Measurements from ENCODE around the gene KCNQ1.
A peak's percentile ranks its signal among the peaks of the same experiment; 100 is the strongest.

The KCNQ1 gene

GRCh38 chr11:2886191-2886894, 441.5 kb downstream of the KCNQ1 start:
- no peak for DNase-seq (ENCODE audit: low read depth)

GRCh38 chr11:2886936-2887335, 442.1 kb downstream of the KCNQ1 start:
- DNase-seq (ENCODE audit: low read depth): no peak

- no peak for DNase-seq (ENCODE audit: low read depth)
These were observed 442.8 kb downstream of the KCNQ1 start for GRCh38 chr11:2887515-2888195.

DNA sequence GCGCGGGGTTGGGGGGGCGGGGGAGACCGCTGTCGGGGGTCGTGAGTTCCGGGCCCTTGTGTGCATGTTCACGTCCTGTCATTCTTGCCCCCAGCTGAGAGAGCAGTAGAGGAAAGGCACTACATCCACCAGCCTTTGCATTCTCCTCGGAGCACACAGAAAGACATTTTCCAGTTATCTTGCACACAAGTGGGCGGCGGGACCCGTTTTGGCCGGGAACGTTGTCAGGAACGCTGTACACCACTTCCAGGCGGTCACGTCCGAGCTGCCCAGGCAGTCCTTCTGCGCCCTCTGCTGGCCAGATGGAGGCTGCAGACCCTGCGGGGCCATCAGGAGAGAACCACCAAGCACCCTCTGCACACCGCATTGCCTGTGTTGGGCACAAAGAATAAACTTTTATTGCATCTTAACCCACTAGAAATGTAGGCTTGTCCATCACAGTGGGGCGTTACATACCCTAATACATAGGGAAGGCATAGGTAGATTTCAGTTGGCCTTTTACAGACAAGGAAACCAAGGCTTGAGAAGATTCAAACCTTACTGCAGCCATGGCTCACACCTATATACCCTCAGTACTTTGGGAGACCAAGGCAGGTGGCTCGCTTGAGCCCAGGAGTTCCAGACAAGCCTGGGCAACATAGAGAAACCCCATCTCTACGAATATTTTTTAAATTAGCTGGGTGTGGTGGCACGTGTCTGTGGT, 443.6 kb downstream of the KCNQ1 start:
- peak; percentile 10 for DNase-seq (ENCODE audit: low read depth)

GRCh38 chr11:2889362-2890273, 444.8 kb downstream of the KCNQ1 start:
- DNase-seq (ENCODE audit: low read depth): no peak

- no peak for DNase-seq (ENCODE audit: low read depth)
These were observed 445.9 kb downstream of the KCNQ1 start for GRCh38 chr11:2890466-2891294.

- DNase-seq (ENCODE audit: low read depth): no peak
These were observed 446.8 kb downstream of the KCNQ1 start for GRCh38 chr11:2891326-2892214.

DNA sequence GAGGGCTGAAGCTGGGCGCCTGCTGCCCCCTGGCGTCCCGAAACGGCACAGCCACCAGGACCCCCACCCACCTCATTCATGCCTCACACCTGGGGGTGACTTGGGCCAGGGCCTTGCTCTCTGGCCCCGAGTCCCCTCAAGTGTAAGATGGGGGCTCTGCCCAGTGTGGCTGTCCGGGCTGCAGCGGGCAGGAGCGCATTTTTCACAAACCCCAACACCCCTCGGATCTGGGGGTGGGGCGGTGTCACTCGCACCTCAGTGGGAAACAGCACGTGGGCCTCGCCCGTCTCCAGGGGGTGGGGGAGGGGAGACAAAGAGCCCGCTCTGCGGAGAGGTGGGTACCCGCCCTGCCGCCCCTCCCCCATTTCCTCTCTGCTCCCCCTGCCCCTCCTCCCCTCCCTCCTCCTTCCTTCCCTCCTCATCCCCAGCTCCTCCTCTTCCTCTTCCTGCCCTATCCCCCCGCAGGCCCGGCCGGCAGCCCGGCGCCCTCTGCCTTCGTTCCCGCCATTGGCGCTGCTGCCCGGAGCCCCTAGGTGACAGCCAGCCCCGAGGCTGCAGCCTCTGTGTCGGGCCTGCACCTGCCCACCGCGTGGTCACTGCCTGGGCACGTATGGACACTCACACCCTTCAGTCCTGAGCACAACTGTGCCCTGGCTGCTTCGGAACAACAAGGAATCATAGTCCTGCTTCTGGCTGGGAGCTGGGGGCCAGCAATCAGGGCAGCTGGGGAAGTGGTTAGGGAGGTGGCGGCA, 447.6 kb downstream of the KCNQ1 start:
- no peak for DNase-seq (ENCODE audit: low read depth)

GRCh38 chr11:2892967-2893528, 448.2 kb downstream of the KCNQ1 start:
- no peak for DNase-seq (ENCODE audit: low read depth)

DNA sequence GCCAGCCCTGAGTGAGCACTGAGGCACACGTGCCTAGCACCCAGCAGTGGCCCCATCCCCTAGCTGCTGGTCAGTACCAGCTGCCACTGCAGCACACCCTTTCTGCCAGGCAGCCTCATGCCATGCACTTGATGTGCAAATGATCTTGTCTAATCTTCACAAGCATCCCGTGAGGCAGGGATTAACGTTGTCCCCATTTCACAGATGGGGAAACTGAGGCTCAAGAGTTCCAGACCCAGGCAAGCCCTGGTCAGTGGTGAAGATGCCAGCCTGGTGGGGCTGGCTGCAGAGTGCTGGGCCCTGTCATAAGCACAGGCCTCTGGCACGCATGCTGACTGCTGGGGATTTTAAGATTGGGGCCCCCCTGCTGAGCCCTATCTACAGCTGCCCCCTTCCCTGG, 449.1 kb downstream of the KCNQ1 start:
- DNase-seq (ENCODE audit: low read depth): no peak

DNA sequence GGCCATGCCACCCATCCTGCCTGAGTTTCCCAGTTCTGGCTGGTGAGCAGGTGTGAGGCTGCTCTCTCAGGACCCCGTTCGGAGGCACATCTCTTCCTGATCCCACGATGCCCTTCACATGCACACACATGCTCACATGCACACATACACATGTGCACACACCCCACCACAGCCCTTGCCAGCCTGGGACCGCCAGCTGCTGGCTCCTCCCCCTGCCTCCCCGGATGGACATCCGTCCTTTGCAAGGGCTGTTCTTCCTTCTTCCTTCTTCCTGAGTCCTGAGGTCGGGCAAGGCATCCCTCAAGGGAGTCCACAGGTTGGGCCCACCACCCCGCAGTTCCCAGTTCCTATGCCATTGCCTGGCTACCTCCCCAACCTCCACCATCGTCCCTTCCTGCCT, 451.2 kb downstream of the KCNQ1 start:
- DNase-seq (ENCODE audit: low read depth): no peak

GRCh38 chr11:2897048-2897447, 452.2 kb downstream of the KCNQ1 start:
- DNase-seq (ENCODE audit: low read depth): no peak

DNA sequence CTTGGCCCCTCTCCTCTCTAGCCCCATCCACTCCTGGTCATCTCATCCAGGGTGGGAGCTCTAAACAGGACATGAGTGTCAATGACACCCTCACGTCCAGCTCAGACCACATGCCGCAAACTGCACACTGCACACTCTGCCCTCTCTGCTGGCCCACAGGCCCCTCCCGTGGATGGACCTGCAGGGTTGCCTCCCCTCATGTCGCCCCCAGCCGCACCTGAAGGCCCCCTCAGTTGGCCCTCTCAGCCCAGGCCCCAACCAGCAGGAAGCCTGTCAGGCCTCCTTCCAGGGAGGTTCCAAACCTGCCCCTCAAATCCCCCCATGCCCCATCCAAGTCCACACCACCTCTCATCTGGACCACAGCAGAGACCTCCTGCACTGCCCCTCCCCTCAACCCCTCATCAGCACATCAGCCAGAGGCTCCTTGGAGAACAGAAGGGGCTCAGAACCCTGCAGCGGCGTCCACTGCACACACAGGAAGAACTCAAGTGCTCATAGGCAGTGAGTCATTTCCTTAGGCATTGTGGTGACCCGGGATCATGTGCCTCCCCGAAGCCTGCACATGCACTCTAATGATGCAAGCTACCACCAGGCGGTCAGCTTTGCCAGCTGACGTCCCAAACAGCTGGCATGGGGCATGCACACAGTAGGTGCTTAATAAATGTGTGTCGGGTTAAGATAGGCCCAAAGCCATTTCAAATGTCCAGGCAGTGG, 453.7 kb downstream of the KCNQ1 start:
- DNase-seq (ENCODE audit: low read depth): peak; percentile 54
